Stimulated activated CD8-positive, alpha-beta memory T cell treated with anti-CD3 and anti-CD28 coated beads, Interleukin-7, amount 100 ng/mL, for 1 hour (primary cell): Measurements from ENCODE around the gene GPS2.
A peak's percentile ranks its signal among the peaks of the same experiment; 100 is the strongest.
"Not testable (repeated sequence)": the region's sequence is repeated elsewhere in the genome, so short reads cannot be mapped to it uniquely, and the experiment has no call there.

ENCODE experiments used
- DNase-seq, 2 donors: peaks; one replicate each; pipeline ENCODE4 v3.0.0-alpha.2; 2020; ENCODE audit warnings: low read depth in 2 of 2

The GPS2 gene

GRCh38 chr17:7314719-7315569, at the start of gene GPS2:
TSS of gene GPS2 (minus strand) at chr17:7315360. CDS start at chr17:7315052, 308 bp downstream.
- DNase-seq = peak; percentile 80 to 82

- no peak for DNase-seq
These were observed 48.2 kb upstream of the GPS2 start for GRCh38 chr17:7363311-7363710.

- DNase-seq = no peak
These were observed 46.7 kb upstream of the GPS2 start for GRCh38 chr17:7361906-7362305.

GRCh38 chr17:7357381-7357780, 42.2 kb upstream of the GPS2 start:
- DNase-seq = no peak

- no peak for DNase-seq
These were observed 41.6 kb upstream of the GPS2 start for GRCh38 chr17:7356756-7357155.

GRCh38 chr17:7356072-7356549, 41.0 kb upstream of the GPS2 start:
- peak; percentile 49 to 74 for DNase-seq

- DNase-seq = no peak
These were observed 40.4 kb upstream of the GPS2 start for GRCh38 chr17:7355573-7355972.

- no peak for DNase-seq
These were observed 39.9 kb upstream of the GPS2 start, which contains the start of gene TMEM95 for GRCh38 chr17:7355053-7355452. TSS of gene TMEM95 (plus strand) at chr17:7355156. CDS start at chr17:7355205, 49 bp downstream.

- DNase-seq = no peak
These were observed 39.2 kb upstream of the GPS2 start for GRCh38 chr17:7354262-7354843.

GRCh38 chr17:7352910-7353635, 37.9 kb upstream of the GPS2 start:
- no peak for DNase-seq

- DNase-seq = no peak
These were observed 37.3 kb upstream of the GPS2 start for GRCh38 chr17:7352503-7352889.

GRCh38 chr17:7351665-7352502, 36.7 kb upstream of the GPS2 start, which contains the start of gene KCTD11:
TSS of gene KCTD11 (plus strand) at chr17:7352162.
- DNase-seq = peak; percentile 45 to 53

- no peak for DNase-seq
These were observed 33.5 kb upstream of the GPS2 start for GRCh38 chr17:7348478-7349242.

- DNase-seq = no peak
These were observed 32.7 kb upstream of the GPS2 start for GRCh38 chr17:7347630-7348477.

GRCh38 chr17:7346761-7347614, 31.8 kb upstream of the GPS2 start:
- DNase-seq = no peak

- DNase-seq = no peak
These were observed 28.1 kb upstream of the GPS2 start for GRCh38 chr17:7343250-7343649.

GRCh38 chr17:7341842-7342241, 26.7 kb upstream of the GPS2 start:
- no peak for DNase-seq

GRCh38 chr17:7340179-7340578, 25.0 kb upstream of the GPS2 start:
- DNase-seq = no peak

GRCh38 chr17:7337600-7337999, 22.4 kb upstream of the GPS2 start:
- DNase-seq = not testable (repeated sequence)
